ENCODE data around the gene CCDC57.
A peak's percentile ranks its signal among the peaks of the same experiment; 100 is the strongest.

Gene CCDC57

DNA sequence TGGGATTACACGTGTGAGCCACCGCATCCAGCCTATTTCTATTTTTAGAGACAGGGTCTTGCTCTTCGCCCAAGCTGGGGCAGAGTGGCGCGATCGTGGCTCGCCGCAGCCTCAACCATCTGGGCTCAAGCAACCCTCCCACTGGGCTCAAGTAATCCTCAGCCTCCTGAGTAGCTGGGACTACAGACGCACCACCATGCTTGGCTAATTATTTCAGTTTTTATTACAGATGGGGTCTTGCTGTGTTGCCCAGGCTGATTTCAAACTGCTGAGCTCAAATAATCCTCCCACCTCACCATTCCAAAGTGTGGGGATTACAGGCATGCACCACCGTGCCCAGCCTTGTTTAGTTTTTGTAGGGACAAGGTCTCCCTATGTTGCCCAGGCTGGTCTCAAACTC is 53.8 kb downstream of the CCDC57 start:
- no peak overlapping the region for H3K4me3 Mint-ChIP-seq
- H3K9me3 Mint-ChIP-seq, result no peaks in the 10 kb centered on the region
- no peak overlapping the region for H3K27ac Mint-ChIP-seq
- peaks cover 55% of the 10 kb centered on the region for H3K36me3 Mint-ChIP-seq (ENCODE audit: low read depth)
- no peak for DNase-seq
- H3K4me1 Mint-ChIP-seq (ENCODE audit: low read depth), result peaks cover 2% of the 10 kb centered on the region
- H3K27me3 Mint-ChIP-seq, result no peaks in the 10 kb centered on the region

DNA sequence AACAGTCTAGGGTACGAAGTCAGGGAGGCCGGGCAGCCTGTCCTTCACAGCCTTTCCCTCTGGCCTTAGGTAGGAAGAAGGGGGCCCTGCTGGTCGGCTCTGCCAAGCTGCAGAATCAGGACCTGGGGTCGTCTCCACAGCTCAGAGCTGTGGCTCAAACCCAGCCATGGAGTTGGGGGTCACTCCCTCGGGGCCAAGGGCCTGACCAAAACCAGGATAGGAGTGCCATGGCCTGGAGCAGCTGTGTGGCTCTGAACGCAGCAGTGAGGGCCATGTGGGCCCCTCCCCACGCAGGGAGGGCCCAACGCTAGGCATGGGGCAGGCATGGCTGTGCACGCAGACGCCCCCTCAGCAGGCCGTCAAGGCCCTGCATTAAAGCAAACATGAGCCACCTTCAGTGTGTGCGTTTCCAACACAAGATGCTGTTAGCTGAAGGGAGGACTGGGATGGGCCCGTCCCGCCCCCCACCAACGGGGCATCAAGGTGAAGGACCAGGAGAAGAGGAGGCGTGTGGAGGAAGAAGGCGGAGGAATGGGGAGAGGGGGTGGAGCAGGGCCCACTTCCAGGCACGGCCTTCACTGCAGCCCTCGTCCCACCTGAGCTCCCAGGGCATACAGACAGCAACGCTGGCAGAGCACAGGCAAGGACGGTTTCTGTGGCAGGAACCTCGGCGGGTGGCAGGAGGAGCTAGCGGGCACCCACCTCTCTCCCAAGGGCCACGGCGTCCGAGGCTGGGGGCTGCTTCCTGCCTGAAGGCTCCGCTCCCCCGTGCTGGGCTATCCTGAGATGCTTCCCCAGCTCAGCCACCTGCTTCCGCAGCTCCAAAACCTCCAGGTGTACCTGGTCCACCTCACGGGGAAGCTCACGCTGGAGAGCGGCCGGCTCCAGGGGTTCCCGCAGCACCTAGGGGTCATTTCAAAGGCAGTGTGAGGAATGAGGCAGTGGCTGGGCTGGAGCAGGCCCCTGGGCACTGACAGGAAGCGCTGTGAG is 55.3 kb downstream of the CCDC57 start:
- no peak overlapping the region for H3K27ac Mint-ChIP-seq
- peaks cover 51% of the 10 kb centered on the region for H3K36me3 Mint-ChIP-seq (ENCODE audit: low read depth)
- H3K27me3 Mint-ChIP-seq, result no peaks in the 10 kb centered on the region
- H3K4me3 Mint-ChIP-seq, result no peak overlapping the region
- no peaks in the 10 kb centered on the region for H3K9me3 Mint-ChIP-seq
- H3K4me1 Mint-ChIP-seq (ENCODE audit: low read depth), result peaks cover 5% of the 10 kb centered on the region
- no peak for DNase-seq

GRCh38 chr17:82156284-82156925 is 56.2 kb downstream of the CCDC57 start:
- DNase-seq, result no peak
- Mint-ChIP-seq H3K27ac (no peak overlapping the region), H3K27me3 (no peaks in the 10 kb centered on the region), H3K4me3 (no peak overlapping the region), H3K9me3 (no peaks in the 10 kb centered on the region), H3K36me3 (ENCODE audit: low read depth) (peaks cover 49% of the 10 kb centered on the region), H3K4me1 (ENCODE audit: low read depth) (peaks cover 5% of the 10 kb centered on the region)

DNA sequence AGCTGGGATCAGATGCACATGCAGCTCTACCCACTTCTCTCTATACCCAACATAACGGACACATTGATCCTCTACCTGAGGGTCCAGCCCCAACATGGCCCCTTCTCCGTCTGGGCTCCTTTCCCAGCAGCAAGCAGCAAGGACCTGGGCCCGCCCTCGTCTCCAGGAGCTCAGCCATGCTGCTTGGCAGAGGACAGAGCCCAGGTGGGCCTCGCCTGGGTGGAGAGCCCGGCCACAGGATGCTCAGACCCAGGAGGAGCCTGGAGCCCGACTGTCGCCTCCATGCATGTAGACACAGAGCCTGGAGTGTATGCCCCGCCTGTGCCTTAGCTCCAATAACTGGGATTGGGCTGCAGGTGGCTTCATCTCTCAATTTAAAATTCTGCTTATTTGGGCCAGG is 57.0 kb downstream of the CCDC57 start:
- no peak for DNase-seq
- Mint-ChIP-seq H3K4me3 (no peak overlapping the region), H3K9me3 (no peaks in the 10 kb centered on the region), H3K4me1 (ENCODE audit: low read depth) (peaks cover 5% of the 10 kb centered on the region), H3K36me3 (ENCODE audit: low read depth) (peaks cover 41% of the 10 kb centered on the region), H3K27me3 (no peaks in the 10 kb centered on the region), H3K27ac (no peak overlapping the region)

GRCh38 chr17:82154881-82155331 is 57.7 kb downstream of the CCDC57 start:
- H3K27ac Mint-ChIP-seq, result no peak overlapping the region
- H3K4me3 Mint-ChIP-seq, result no peak overlapping the region
- H3K27me3 Mint-ChIP-seq, result no peaks in the 10 kb centered on the region
- no peak for DNase-seq
- peaks cover 38% of the 10 kb centered on the region for H3K36me3 Mint-ChIP-seq (ENCODE audit: low read depth)
- no peaks in the 10 kb centered on the region for H3K9me3 Mint-ChIP-seq
- peaks cover 5% of the 10 kb centered on the region for H3K4me1 Mint-ChIP-seq (ENCODE audit: low read depth)

DNA sequence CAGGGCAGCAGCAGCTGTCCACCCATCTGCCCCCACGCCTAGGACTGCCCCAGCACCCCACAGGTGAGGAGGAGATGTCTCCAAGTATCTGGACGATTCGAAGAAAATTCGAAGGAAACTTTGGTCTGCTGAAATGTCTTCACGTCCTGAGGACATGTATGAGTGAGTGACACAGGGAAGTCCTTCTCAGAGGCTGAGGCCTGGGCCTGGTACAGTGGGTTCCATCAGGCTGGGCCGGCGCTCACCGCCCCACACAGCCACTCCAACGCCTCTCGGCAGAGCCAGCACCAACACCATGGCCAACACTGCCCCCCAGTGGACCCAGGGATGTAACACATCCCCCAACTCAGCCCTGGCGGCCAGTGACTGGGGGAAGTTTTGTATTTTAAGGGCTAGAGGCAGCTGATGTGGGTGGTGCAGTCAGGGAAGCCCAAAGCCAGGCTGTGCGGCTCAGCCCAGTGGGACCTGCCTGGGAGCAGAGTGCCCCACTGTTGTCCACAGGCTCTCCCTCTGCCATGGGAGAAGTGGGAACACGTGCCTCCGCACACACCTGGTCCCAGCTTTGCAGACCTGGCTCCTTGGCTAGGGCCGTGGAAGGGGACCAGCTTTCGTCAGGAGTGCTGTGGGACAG is 58.8 kb downstream of the CCDC57 start:
- H3K9me3 Mint-ChIP-seq, result no peaks in the 10 kb centered on the region
- no peaks in the 10 kb centered on the region for H3K27me3 Mint-ChIP-seq
- peak; percentile 88 for DNase-seq
- peaks cover 28% of the 10 kb centered on the region for H3K36me3 Mint-ChIP-seq (ENCODE audit: low read depth)
- peaks cover 5% of the 10 kb centered on the region for H3K4me1 Mint-ChIP-seq (ENCODE audit: low read depth)
- H3K27ac Mint-ChIP-seq, result no peak overlapping the region
- no peak overlapping the region for H3K4me3 Mint-ChIP-seq

- Mint-ChIP-seq H3K9me3 (no peaks in the 10 kb centered on the region), H3K4me3 (no peak overlapping the region), H3K27ac (no peak overlapping the region), H3K36me3 (ENCODE audit: low read depth) (peaks cover 28% of the 10 kb centered on the region), H3K4me1 (ENCODE audit: low read depth) (peaks cover 5% of the 10 kb centered on the region), H3K27me3 (no peaks in the 10 kb centered on the region)
- no peak for DNase-seq
These were observed 59.3 kb downstream of the CCDC57 start for GRCh38 chr17:82153295-82153691.

- Mint-ChIP-seq H3K27ac (no peak overlapping the region), H3K9me3 (no peaks in the 10 kb centered on the region), H3K4me3 (no peak overlapping the region), H3K27me3 (no peaks in the 10 kb centered on the region), H3K36me3 (ENCODE audit: low read depth) (peaks cover 28% of the 10 kb centered on the region), H3K4me1 (ENCODE audit: low read depth) (peaks cover 5% of the 10 kb centered on the region)
- no peak for DNase-seq
These were observed 59.9 kb downstream of the CCDC57 start for GRCh38 chr17:82152556-82153294.

DNA sequence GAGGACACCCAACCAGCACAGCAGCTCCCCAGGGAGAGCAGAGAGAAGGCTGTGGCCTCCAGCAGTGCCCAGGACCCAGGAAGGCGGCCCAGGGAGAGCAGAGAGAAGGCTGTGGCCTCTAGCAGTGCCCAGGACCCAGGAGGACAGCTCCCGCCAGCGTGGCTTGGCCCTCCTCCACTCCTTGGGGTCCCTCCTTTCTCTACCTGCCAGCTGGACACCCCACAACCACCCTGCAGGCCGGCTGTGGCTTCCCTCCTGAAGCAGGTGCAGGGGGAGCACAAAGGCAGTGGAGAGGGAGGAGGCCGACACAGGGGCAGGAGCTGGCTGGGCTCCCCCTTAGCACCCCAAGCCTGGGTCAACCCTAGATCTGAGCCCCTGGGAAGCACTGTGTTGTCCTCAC is 60.5 kb downstream of the CCDC57 start:
- no peak overlapping the region for H3K4me3 Mint-ChIP-seq

GRCh38 chr17:82151106-82151957 is 61.3 kb downstream of the CCDC57 start:
- peaks cover 5% of the 10 kb centered on the region for H3K4me1 Mint-ChIP-seq (ENCODE audit: low read depth)
- H3K27ac Mint-ChIP-seq, result no peak overlapping the region
- H3K4me3 Mint-ChIP-seq, result no peak overlapping the region
- no peak for DNase-seq
- peaks cover 21% of the 10 kb centered on the region for H3K36me3 Mint-ChIP-seq (ENCODE audit: low read depth)
- H3K27me3 Mint-ChIP-seq, result no peaks in the 10 kb centered on the region
- no peaks in the 10 kb centered on the region for H3K9me3 Mint-ChIP-seq

More for the DNA sequence above, 60.5 kb downstream of the CCDC57 start:
- no peak overlapping the region for H3K27ac Mint-ChIP-seq
- H3K36me3 Mint-ChIP-seq (ENCODE audit: low read depth), result peaks cover 25% of the 10 kb centered on the region
- H3K27me3 Mint-ChIP-seq, result no peaks in the 10 kb centered on the region
- H3K4me1 Mint-ChIP-seq (ENCODE audit: low read depth), result peaks cover 5% of the 10 kb centered on the region
- no peak for DNase-seq
- no peaks in the 10 kb centered on the region for H3K9me3 Mint-ChIP-seq

GRCh38 chr17:82149401-82150099 is 63.1 kb downstream of the CCDC57 start:
- H3K36me3 Mint-ChIP-seq (ENCODE audit: low read depth), result peaks cover 10% of the 10 kb centered on the region
- peaks cover 5% of the 10 kb centered on the region for H3K4me1 Mint-ChIP-seq (ENCODE audit: low read depth)
- H3K27ac Mint-ChIP-seq, result no peak overlapping the region
- no peak for DNase-seq
- no peaks in the 10 kb centered on the region for H3K27me3 Mint-ChIP-seq
- no peaks in the 10 kb centered on the region for H3K9me3 Mint-ChIP-seq
- H3K4me3 Mint-ChIP-seq, result no peak overlapping the region

DNA sequence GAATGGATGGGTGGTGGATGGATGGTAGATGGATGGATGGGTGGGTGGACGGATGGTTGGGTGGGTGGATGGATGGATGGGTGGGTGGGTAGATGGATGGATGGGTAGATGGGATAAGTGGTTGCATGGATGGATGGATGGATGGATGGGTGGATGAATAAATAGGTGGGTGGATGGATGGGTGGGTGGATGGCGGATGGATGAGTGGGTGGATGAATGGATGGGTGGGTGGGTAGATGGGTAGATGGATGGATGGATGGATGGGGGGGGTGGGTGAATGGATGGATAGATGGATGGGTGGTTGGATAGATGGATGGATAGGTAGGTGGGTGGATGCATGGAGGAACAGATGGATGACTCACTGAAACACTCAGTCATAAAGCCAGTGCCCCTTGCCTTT is 63.6 kb downstream of the CCDC57 start:
- H3K36me3 Mint-ChIP-seq (ENCODE audit: low read depth), result peaks cover 7% of the 10 kb centered on the region
- H3K27ac Mint-ChIP-seq, result no peak overlapping the region
- no peaks in the 10 kb centered on the region for H3K9me3 Mint-ChIP-seq
- no peaks in the 10 kb centered on the region for H3K27me3 Mint-ChIP-seq
- H3K4me3 Mint-ChIP-seq, result no peak overlapping the region
- DNase-seq, result no peak
- peaks cover 5% of the 10 kb centered on the region for H3K4me1 Mint-ChIP-seq (ENCODE audit: low read depth)

GRCh38 chr17:82148011-82148410 is 64.6 kb downstream of the CCDC57 start:
- Mint-ChIP-seq H3K9me3 (no peaks in the 10 kb centered on the region), H3K27me3 (no peaks in the 10 kb centered on the region), H3K27ac (no peak overlapping the region), H3K4me1 (ENCODE audit: low read depth) (no peaks in the 10 kb centered on the region), H3K4me3 (no peak overlapping the region), H3K36me3 (ENCODE audit: low read depth) (peaks cover 3% of the 10 kb centered on the region)
- no peak for DNase-seq
